Smooth muscle cell (in vitro differentiated cells): Measurements from ENCODE around the gene CNKSR2. TPM values are rescaled to one million over a fixed set of nuclear protein-coding genes. Genes with fewer than 3 reads are reported as not detected.

Experiments
- DNase-seq: peaks from one replicate; lab custom pipeline; 2025; ENCODE audit not compliant: unreplicated experiment; lab: John Stamatoyannopoulos, UW
- H2AFZ ChIP-seq: fragments of 200-600 bp; sonication (generic); 2 replicates; pipeline ENCODE4 v1.6.0; 2016; ENCODE audit warnings: antibody characterized with exemption, low read depth, mild to moderate bottlenecking
- H3F3A ChIP-seq: fragments of 200-600 bp; sonication (generic); 2 replicates; pipeline ENCODE4 v1.6.0; 2017; ENCODE audit warnings: antibody characterized with exemption, low read depth
- H3K27ac ChIP-seq: fragments of 200-600 bp; sonication (generic); 2 replicates; pipeline ENCODE4 v1.5.1; 2016; ENCODE audit warnings: low read depth, mild to moderate bottlenecking
- H3K27me3 ChIP-seq: fragments of 200-600 bp; sonication (generic); 2 replicates; pipeline ENCODE4 v1.6.1; 2016; ENCODE audit warnings: low read depth, mild to moderate bottlenecking
- H3K36me3 ChIP-seq: fragments of 200-600 bp; sonication (generic); 2 replicates; pipeline ENCODE4 v1.5.1; 2016; ENCODE audit warnings: low read depth
- H3K4me1 ChIP-seq: fragments of 200-600 bp; sonication (generic); 2 replicates; pipeline ENCODE4 v1.5.1; 2016; ENCODE audit warnings: low read depth
- H3K4me2 ChIP-seq: fragments of 200-600 bp; sonication (generic); 2 replicates; pipeline ENCODE4 v1.6.0; 2016; ENCODE audit warnings: mild to moderate bottlenecking
- H3K4me3 ChIP-seq: fragments of 200-600 bp; sonication (generic); 2 replicates; pipeline ENCODE4 v1.5.1; 2016; ENCODE audit warnings: mild to moderate bottlenecking
- H3K79me2 ChIP-seq: fragments of 200-600 bp; sonication (generic); 2 replicates; pipeline ENCODE4 v1.6.0; 2016; ENCODE audit warnings: low read depth, mild to moderate bottlenecking
- H3K9ac ChIP-seq: fragments of 200-600 bp; sonication (generic); 2 replicates; pipeline ENCODE4 v1.6.0; 2016; ENCODE audit warnings: low read depth
- H3K9me3 ChIP-seq: fragments of 200-600 bp; sonication (generic); replicated peaks from 2 replicates; pipeline ENCODE4 v1.5.1; 2016; ENCODE audit warnings: low read depth
- H4K20me1 ChIP-seq: fragments of 200-600 bp; sonication (generic); 2 replicates; pipeline ENCODE4 v1.6.0; 2016; ENCODE audit warnings: low read depth
- CTCF ChIP-seq: fragments of 200-600 bp; sonication (generic); IDR thresholded peaks from 2 replicates; pipeline ENCODE4 v1.5.1; 2017; ENCODE audit warnings: borderline replicate concordance, mild to moderate bottlenecking, antibody characterized with exemption; ENCODE audit not compliant: insufficient read depth, poor library complexity, severe bottlenecking
- WGBS: methylation state at CpG from one replicate; pipeline ENCODE4 v1.1.7; 2016; ENCODE audit warnings: low lambda C conversion rate; 5-methylcytosine and 5-hydroxymethylcytosine counted together
- polyA plus RNA-seq: library from polyadenylated mRNA; unstranded; fragments of >200 nt; fragmentation: Nextera tagmentation; extraction: Ambion mirVana; gene quantifications from 2 replicates; pipeline ENCODE4 v1.2.1, GENCODE V29; 2016
- total RNA-seq: library from RNA; depleted of rRNA; stranded (reverse); fragments of >200 nt; gene quantifications from 2 replicates; pipeline ENCODE4 v1.2.3, GENCODE V29; 2014

The CNKSR2 gene
- total and polyA plus RNA-seq, 2 experiments from 2014 or later = 1.1 TPM; not detected in 1

- Histone ChIP-seq H3K27me3 (no peaks in the 10 kb centered on the region), H3K9me3 (no peaks in the 10 kb centered on the region), H4K20me1 (no peaks in the 10 kb centered on the region), H3K36me3 (no peaks in the 10 kb centered on the region), H3F3A (no peaks in the 10 kb centered on the region), H2AFZ (no peak overlapping the region), H3K4me1 (peaks cover 3% of the 10 kb centered on the region), H3K79me2 (no peaks in the 10 kb centered on the region), H3K4me2 (no peak overlapping the region), H3K9ac (no peak overlapping the region), H3K4me3 (no peak overlapping the region), H3K27ac (no peak overlapping the region)
- TF ChIP-seq CTCF = no peak
- no peak for DNase-seq
- 60% methylated on average over 3 of the region's 3 CpGs for WGBS
These were observed 24.2 kb downstream of the CNKSR2 start for GRCh38 chrX:21398426-21398825.

- no peak overlapping the region for H3K27ac ChIP-seq
- H3K9me3 ChIP-seq = no peaks in the 10 kb centered on the region
- H2AFZ ChIP-seq = no peak overlapping the region
- no peak for TF ChIP-seq CTCF
- peaks cover 3% of the 10 kb centered on the region for H3K4me1 ChIP-seq
- H4K20me1 ChIP-seq = no peaks in the 10 kb centered on the region
- no peaks in the 10 kb centered on the region for H3K27me3 ChIP-seq
- no peak for DNase-seq
- no peak overlapping the region for H3K4me2 ChIP-seq
- H3K79me2 ChIP-seq = no peaks in the 10 kb centered on the region
- 84% methylated on average over 1 of the region's 1 CpG for WGBS
- no peak overlapping the region for H3K4me3 ChIP-seq
- no peaks in the 10 kb centered on the region for H3F3A ChIP-seq
- no peak overlapping the region for H3K9ac ChIP-seq
- H3K36me3 ChIP-seq = no peaks in the 10 kb centered on the region
These were observed 26.3 kb downstream of the CNKSR2 start for GRCh38 chrX:21400408-21401121.

- no peaks in the 10 kb centered on the region for H3K79me2 ChIP-seq
- no peaks in the 10 kb centered on the region for H3K36me3 ChIP-seq
- H3K27ac ChIP-seq = no peak overlapping the region
- H2AFZ ChIP-seq = no peak overlapping the region
- no peak overlapping the region for H3K4me3 ChIP-seq
- no peak for TF ChIP-seq CTCF
- H4K20me1 ChIP-seq = no peaks in the 10 kb centered on the region
- no peaks in the 10 kb centered on the region for H3K4me1 ChIP-seq
- H3K9ac ChIP-seq = no peak overlapping the region
- no peaks in the 10 kb centered on the region for H3K27me3 ChIP-seq
- H3K4me2 ChIP-seq = no peak overlapping the region
- no peak for DNase-seq
- no peaks in the 10 kb centered on the region for H3F3A ChIP-seq
- no peaks in the 10 kb centered on the region for H3K9me3 ChIP-seq
- WGBS = 56% methylated on average over 2 of the region's 2 CpGs
These were observed 34.1 kb downstream of the CNKSR2 start for GRCh38 chrX:21408307-21408706.

GRCh38 chrX:21408788-21409187 is 34.6 kb downstream of the CNKSR2 start:
- no peak overlapping the region for H3K9ac ChIP-seq
- 59% methylated on average over 1 of the region's 1 CpG for WGBS
- H4K20me1 ChIP-seq = no peaks in the 10 kb centered on the region
- no peak overlapping the region for H3K4me2 ChIP-seq
- H2AFZ ChIP-seq = no peak overlapping the region
- no peaks in the 10 kb centered on the region for H3K9me3 ChIP-seq
- no peaks in the 10 kb centered on the region for H3K36me3 ChIP-seq
- no peaks in the 10 kb centered on the region for H3F3A ChIP-seq
- H3K4me1 ChIP-seq = no peaks in the 10 kb centered on the region
- H3K4me3 ChIP-seq = no peak overlapping the region
- H3K27ac ChIP-seq = no peak overlapping the region
- TF ChIP-seq CTCF = no peak
- no peaks in the 10 kb centered on the region for H3K27me3 ChIP-seq
- no peak for DNase-seq
- no peaks in the 10 kb centered on the region for H3K79me2 ChIP-seq
